ENCODE data around the gene CACNA1E.

The CACNA1E gene

GRCh38 chr1:181718034-181718433, 234.7 kb downstream of the CACNA1E start:
- DNase-seq = no peak

- no peak for DNase-seq
Measured at GRCh38 chr1:181726320-181727012, 243.1 kb downstream of the CACNA1E start.

- DNase-seq = no peak
Measured at GRCh38 chr1:181730606-181731005, 247.3 kb downstream of the CACNA1E start.

GRCh38 chr1:181732218-181732990, 249.1 kb downstream of the CACNA1E start:
- DNase-seq = no peak

GRCh38 chr1:181733486-181733885, 250.2 kb downstream of the CACNA1E start:
- no peak for DNase-seq

- DNase-seq = no peak
Measured at GRCh38 chr1:181737056-181737455, 253.7 kb downstream of the CACNA1E start.

GRCh38 chr1:181739214-181739613, 255.9 kb downstream of the CACNA1E start:
- DNase-seq = no peak

- no peak for DNase-seq
Measured at GRCh38 chr1:181742426-181742825, 259.1 kb downstream of the CACNA1E start.

- DNase-seq = no peak
Measured at GRCh38 chr1:181743878-181744312, 260.6 kb downstream of the CACNA1E start.

- no peak for DNase-seq
Measured at GRCh38 chr1:181746224-181746623, 262.9 kb downstream of the CACNA1E start.

GRCh38 chr1:181748013-181748412, 264.7 kb downstream of the CACNA1E start:
- DNase-seq = no peak

GRCh38 chr1:181754103-181754502, 270.8 kb downstream of the CACNA1E start:
- DNase-seq = no peak

- DNase-seq = no peak
Measured at GRCh38 chr1:181759481-181759880, 276.2 kb downstream of the CACNA1E start.

- no peak for DNase-seq
Measured at GRCh38 chr1:181763736-181764135, 280.4 kb downstream of the CACNA1E start.

GRCh38 chr1:181765451-181766026, 282.2 kb downstream of the CACNA1E start:
- DNase-seq = no peak

GRCh38 chr1:181767001-181767708, 283.8 kb downstream of the CACNA1E start:
- DNase-seq = no peak

- no peak for DNase-seq
Measured at GRCh38 chr1:181768211-181768929, 285.1 kb downstream of the CACNA1E start.

GRCh38 chr1:181768930-181769280, 285.6 kb downstream of the CACNA1E start:
- no peak for DNase-seq

- DNase-seq = no peak
Measured at GRCh38 chr1:181769846-181770245, 286.5 kb downstream of the CACNA1E start.

GRCh38 chr1:181772714-181773113, 289.4 kb downstream of the CACNA1E start:
- DNase-seq = no peak

GRCh38 chr1:181776044-181776443, 292.7 kb downstream of the CACNA1E start:
- DNase-seq = no peak

GRCh38 chr1:181777286-181777685, 294.0 kb downstream of the CACNA1E start:
- DNase-seq = no peak

GRCh38 chr1:181777812-181778211, 294.5 kb downstream of the CACNA1E start:
- DNase-seq = no peak
